ENCODE data around the gene MYH15. TPM values are rescaled to one million over a fixed set of nuclear protein-coding genes. Genes with fewer than 3 reads are reported as not detected.

The MYH15 gene
- total RNA-seq, 1 donor, result 0.36 TPM

GRCh38 chr3:108507902-108508301 is 2.5 kb downstream of the MYH15 start:
- Histone ChIP-seq H3K79me2 (ENCODE audit: insufficient read depth, low read length) (no peaks in the 10 kb centered on the region), H2AFZ (ENCODE audit: low read length) (no peak overlapping the region), H3K36me3 (ENCODE audit: insufficient read depth, low read length) (no peaks in the 10 kb centered on the region), H3K4me3 (ENCODE audit: insufficient read depth, low read length) (no peak overlapping the region), H4K20me1 (ENCODE audit: insufficient read depth, low read length) (no peaks in the 10 kb centered on the region), H3K27me3 (ENCODE audit: insufficient read depth, low read length) (peaks cover 4% of the 10 kb centered on the region), H3K4me2 (ENCODE audit: insufficient read depth, low read length) (no peak overlapping the region), H3K9me3 (ENCODE audit: low read depth, low read length) (no peaks in the 10 kb centered on the region), H3K27ac (ENCODE audit: low read depth, low read length) (no peak overlapping the region), H3K4me1 (ENCODE audit: insufficient read depth, low read length) (no peaks in the 10 kb centered on the region)
- no peak for DNase-seq (ENCODE audit: insufficient read length, low spot score, missing footprints)
- TF ChIP-seq CTCF (IDR thresholded peaks at IDR 0.05; ENCODE audit: extremely low read depth, low read depth, low read length), result no peak

- Histone ChIP-seq H3K36me3 (ENCODE audit: insufficient read depth, low read length) (no peaks in the 10 kb centered on the region), H3K4me1 (ENCODE audit: insufficient read depth, low read length) (no peaks in the 10 kb centered on the region), H3K79me2 (ENCODE audit: insufficient read depth, low read length) (no peaks in the 10 kb centered on the region), H2AFZ (ENCODE audit: low read length) (no peak overlapping the region), H3K4me2 (ENCODE audit: insufficient read depth, low read length) (no peak overlapping the region), H3K4me3 (ENCODE audit: insufficient read depth, low read length) (no peak overlapping the region), H3K27me3 (ENCODE audit: insufficient read depth, low read length) (peaks cover 8% of the 10 kb centered on the region), H3K9me3 (ENCODE audit: low read depth, low read length) (no peaks in the 10 kb centered on the region), H3K27ac (ENCODE audit: low read depth, low read length) (no peak overlapping the region), H4K20me1 (ENCODE audit: insufficient read depth, low read length) (no peaks in the 10 kb centered on the region)
- no peak for TF ChIP-seq CTCF (IDR thresholded peaks at IDR 0.05; ENCODE audit: extremely low read depth, low read depth, low read length)
- no peak for DNase-seq (ENCODE audit: insufficient read length, low spot score, missing footprints)
Measured at GRCh38 chr3:108505811-108506210, 4.6 kb downstream of the MYH15 start.

GRCh38 chr3:108503722-108504121 is 6.7 kb downstream of the MYH15 start:
- DNase-seq (ENCODE audit: insufficient read length, low spot score, missing footprints), result no peak
- no peak overlapping the region for H2AFZ ChIP-seq (ENCODE audit: low read length)
- H3K4me2 ChIP-seq (ENCODE audit: insufficient read depth, low read length), result no peak overlapping the region
- no peaks in the 10 kb centered on the region for H3K9me3 ChIP-seq (ENCODE audit: low read depth, low read length)
- peaks cover 8% of the 10 kb centered on the region for H3K27me3 ChIP-seq (ENCODE audit: insufficient read depth, low read length)
- H4K20me1 ChIP-seq (ENCODE audit: insufficient read depth, low read length), result no peaks in the 10 kb centered on the region
- no peak overlapping the region for H3K4me3 ChIP-seq (ENCODE audit: insufficient read depth, low read length)
- no peaks in the 10 kb centered on the region for H3K4me1 ChIP-seq (ENCODE audit: insufficient read depth, low read length)
- H3K79me2 ChIP-seq (ENCODE audit: insufficient read depth, low read length), result no peaks in the 10 kb centered on the region
- no peaks in the 10 kb centered on the region for H3K36me3 ChIP-seq (ENCODE audit: insufficient read depth, low read length)
- no peak overlapping the region for H3K27ac ChIP-seq (ENCODE audit: low read depth, low read length)
- no peak for TF ChIP-seq CTCF (IDR thresholded peaks at IDR 0.05; ENCODE audit: extremely low read depth, low read depth, low read length)

- no peaks in the 10 kb centered on the region for H3K9me3 ChIP-seq (ENCODE audit: low read depth, low read length)
- TF ChIP-seq CTCF (IDR thresholded peaks at IDR 0.05; ENCODE audit: extremely low read depth, low read depth, low read length), result no peak
- H3K27me3 ChIP-seq (ENCODE audit: insufficient read depth, low read length), result peaks cover 8% of the 10 kb centered on the region
- H3K79me2 ChIP-seq (ENCODE audit: insufficient read depth, low read length), result no peaks in the 10 kb centered on the region
- H3K4me1 ChIP-seq (ENCODE audit: insufficient read depth, low read length), result no peaks in the 10 kb centered on the region
- no peak for DNase-seq (ENCODE audit: insufficient read length, low spot score, missing footprints)
- H3K27ac ChIP-seq (ENCODE audit: low read depth, low read length), result no peak overlapping the region
- H3K4me3 ChIP-seq (ENCODE audit: insufficient read depth, low read length), result no peak overlapping the region
- H4K20me1 ChIP-seq (ENCODE audit: insufficient read depth, low read length), result no peaks in the 10 kb centered on the region
- no peaks in the 10 kb centered on the region for H3K36me3 ChIP-seq (ENCODE audit: insufficient read depth, low read length)
- no peak overlapping the region for H3K4me2 ChIP-seq (ENCODE audit: insufficient read depth, low read length)
- no peak overlapping the region for H2AFZ ChIP-seq (ENCODE audit: low read length)
Measured at GRCh38 chr3:108501535-108501934, 8.9 kb downstream of the MYH15 start.

Measured in osteoblast (primary cell).